RWPE2 (cell line): ENCODE measurements around the gene FFAR1.

Source experiments
- ATAC-seq: fragments of 200-7000 bp; cut with Tn5 transposase; 3 replicates; pipeline ENCODE4 v1.9.1; 2021; ENCODE audit warnings: low read depth
- DNase-seq: peaks from one replicate; pipeline ENCODE4 v3.0.0-alpha.2; 2020; ENCODE audit warnings: low spot score
- H3K27ac ChIP-seq: fragments of 450-650 bp; 2 replicates; pipeline ENCODE4 v1.5.1; 2017; ENCODE audit warnings: mild to moderate bottlenecking; ENCODE audit not compliant: poor library complexity, severe bottlenecking
- H3K27me3 ChIP-seq: fragments of 250-450 bp; sonication (Bioruptor Pico); 2 replicates; pipeline ENCODE4 v1.5.1; 2021; ENCODE audit warnings: mild to moderate bottlenecking, moderate library complexity; ENCODE audit not compliant: insufficient read depth, poor library complexity, severe bottlenecking
- H3K36me3 ChIP-seq: fragments of 250-450 bp; sonication (Bioruptor Pico); 2 replicates; pipeline ENCODE4 v1.5.1; 2020; ENCODE audit warnings: low read depth, mild to moderate bottlenecking, moderate library complexity
- H3K4me1 ChIP-seq: fragments of 250-450 bp; sonication (Bioruptor Pico); 2 replicates; pipeline ENCODE4 v1.5.1; 2021; ENCODE audit warnings: mild to moderate bottlenecking, moderate library complexity; ENCODE audit not compliant: insufficient read depth, poor library complexity, severe bottlenecking
- H3K4me3 ChIP-seq: fragments of 250-450 bp; sonication (Bioruptor Pico); 2 replicates; pipeline ENCODE4 v1.5.1; 2021; ENCODE audit warnings: mild to moderate bottlenecking, moderate library complexity; ENCODE audit not compliant: severe bottlenecking
- H3K9me3 ChIP-seq: fragments of 250-450 bp; sonication (Bioruptor Pico); 2 replicates; pipeline ENCODE4 v1.5.1; 2021; ENCODE audit warnings: mild to moderate bottlenecking, moderate library complexity; ENCODE audit not compliant: severe bottlenecking
- CTCF ChIP-seq: fragments of 450-650 bp; IDR thresholded peaks from one replicate; pipeline ENCODE4 v1.5.1; 2017; ENCODE audit warnings: mild to moderate bottlenecking, moderate library complexity; ENCODE audit not compliant: poor library complexity, severe bottlenecking

Gene FFAR1

GRCh38 chr19:35314031-35314430 is 33.7 kb upstream of the FFAR1 start:
- no peak for DNase-seq
- Histone ChIP-seq H3K4me3 (no peak overlapping the region), H3K9me3 (no peaks in the 10 kb centered on the region), H3K4me1 (peaks cover 11% of the 10 kb centered on the region), H3K36me3 (no peaks in the 10 kb centered on the region), H3K27me3 (no peaks in the 10 kb centered on the region), H3K27ac (no peak overlapping the region)
- TF ChIP-seq CTCF, result no peak
- no peak for ATAC-seq

GRCh38 chr19:35314858-35315470 is 32.7 kb upstream of the FFAR1 start:
- Histone ChIP-seq H3K4me1 (peaks cover 11% of the 10 kb centered on the region), H3K36me3 (no peaks in the 10 kb centered on the region), H3K4me3 (no peak overlapping the region), H3K9me3 (no peaks in the 10 kb centered on the region), H3K27ac (no peak overlapping the region), H3K27me3 (no peaks in the 10 kb centered on the region)
- DNase-seq (no peak), ATAC-seq (no peak)
- no peak for TF ChIP-seq CTCF

- no peaks in the 10 kb centered on the region for H3K9me3 ChIP-seq
- no peak overlapping the region for H3K27ac ChIP-seq
- no peak overlapping the region for H3K4me3 ChIP-seq
- DNase-seq, result no peak
- H3K4me1 ChIP-seq, result peaks cover 11% of the 10 kb centered on the region
- no peaks in the 10 kb centered on the region for H3K36me3 ChIP-seq
- no peak for ATAC-seq
- H3K27me3 ChIP-seq, result no peaks in the 10 kb centered on the region
- no peak for TF ChIP-seq CTCF
Measured at GRCh38 chr19:35315883-35316282, 31.8 kb upstream of the FFAR1 start.

- ATAC-seq, result no peak
- Histone ChIP-seq H3K4me3 (no peak overlapping the region), H3K27me3 (no peaks in the 10 kb centered on the region), H3K9me3 (no peaks in the 10 kb centered on the region), H3K27ac (no peak overlapping the region), H3K36me3 (no peaks in the 10 kb centered on the region), H3K4me1 (peaks cover 11% of the 10 kb centered on the region)
- DNase-seq, result no peak
- no peak for TF ChIP-seq CTCF
Measured at GRCh38 chr19:35316560-35316959, 31.1 kb upstream of the FFAR1 start.

GRCh38 chr19:35317464-35318043 is 30.1 kb upstream of the FFAR1 start:
- no peak for DNase-seq
- no peaks in the 10 kb centered on the region for H3K36me3 ChIP-seq
- H3K9me3 ChIP-seq, result no peaks in the 10 kb centered on the region
- TF ChIP-seq CTCF, result no peak
- no peak for ATAC-seq
- H3K27me3 ChIP-seq, result no peaks in the 10 kb centered on the region
- peaks cover 11% of the 10 kb centered on the region for H3K4me1 ChIP-seq
- no peak overlapping the region for H3K4me3 ChIP-seq
- no peak overlapping the region for H3K27ac ChIP-seq
